Tibial nerve (tissue), 4 donors: ENCODE measurements around the gene HEATR5B.

Experiments used
- EP300 ChIP-seq, 2 donors: sonication (generic); formaldehyde crosslinking; IDR thresholded peaks; one replicate each; pipeline ENCODE4 v1.6.1; 2017; ENCODE audit warnings: antibody characterized with exemption in 2 of 2, mild to moderate bottlenecking in 1 of 2
- POLR2A ChIP-seq, 2 donors: fragments of 450-650 bp; IDR thresholded peaks; one replicate each; pipeline ENCODE4 v1.6.1; 2017; ENCODE audit warnings: antibody characterized with exemption in 2 of 2, mild to moderate bottlenecking in 2 of 2, moderate library complexity in 2 of 2
- TF ChIP-seq, protein P1 (sequence below), 5 experiments: fragments of 200-600 bp in 3 of 5; fragments of 450-650 bp in 2 of 5; sonication (generic) in 3 of 5; IDR thresholded peaks; one replicate each; pipeline ENCODE4 v1.5.1; 2016 to 2019; ENCODE audit warnings: antibody characterized with exemption in 5 of 5, mild to moderate bottlenecking in 3 of 5, moderate library complexity in 2 of 5

DNA sequence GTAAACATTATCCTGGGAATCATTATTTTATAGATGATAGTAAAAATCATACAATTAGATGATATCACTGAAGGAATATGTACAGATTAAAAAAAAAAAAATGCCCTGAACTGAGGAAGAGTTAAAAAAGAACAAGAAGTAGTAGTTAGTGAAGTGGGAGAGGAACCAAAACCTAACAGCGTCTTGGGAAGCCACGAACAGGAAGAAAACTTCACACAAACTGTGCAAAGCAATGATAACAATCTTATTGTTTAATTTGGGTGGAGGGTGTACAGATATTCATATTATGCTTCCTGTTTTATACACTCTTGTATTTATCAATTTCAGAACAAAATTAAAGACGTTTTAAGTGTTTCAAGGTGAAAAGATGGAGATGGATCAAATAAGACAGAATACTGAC, 3.5 kb downstream of the HEATR5B start:
- TF ChIP-seq, protein P1, sequence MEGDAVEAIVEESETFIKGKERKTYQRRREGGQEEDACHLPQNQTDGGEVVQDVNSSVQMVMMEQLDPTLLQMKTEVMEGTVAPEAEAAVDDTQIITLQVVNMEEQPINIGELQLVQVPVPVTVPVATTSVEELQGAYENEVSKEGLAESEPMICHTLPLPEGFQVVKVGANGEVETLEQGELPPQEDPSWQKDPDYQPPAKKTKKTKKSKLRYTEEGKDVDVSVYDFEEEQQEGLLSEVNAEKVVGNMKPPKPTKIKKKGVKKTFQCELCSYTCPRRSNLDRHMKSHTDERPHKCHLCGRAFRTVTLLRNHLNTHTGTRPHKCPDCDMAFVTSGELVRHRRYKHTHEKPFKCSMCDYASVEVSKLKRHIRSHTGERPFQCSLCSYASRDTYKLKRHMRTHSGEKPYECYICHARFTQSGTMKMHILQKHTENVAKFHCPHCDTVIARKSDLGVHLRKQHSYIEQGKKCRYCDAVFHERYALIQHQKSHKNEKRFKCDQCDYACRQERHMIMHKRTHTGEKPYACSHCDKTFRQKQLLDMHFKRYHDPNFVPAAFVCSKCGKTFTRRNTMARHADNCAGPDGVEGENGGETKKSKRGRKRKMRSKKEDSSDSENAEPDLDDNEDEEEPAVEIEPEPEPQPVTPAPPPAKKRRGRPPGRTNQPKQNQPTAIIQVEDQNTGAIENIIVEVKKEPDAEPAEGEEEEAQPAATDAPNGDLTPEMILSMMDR (IDR thresholded peaks at IDR 0.05): no peak
- TF ChIP-seq POLR2A (IDR thresholded peaks at IDR 0.05): no peak
- TF ChIP-seq EP300 (IDR thresholded peaks at IDR 0.05): no peak
